Measurements from ENCODE around the gene CSTA.

Gene CSTA

GRCh38 chr3:122299872-122300460, 25.1 kb upstream of the CSTA start:
- Histone ChIP-seq H3K14ac (ENCODE audit: low read length) (no peak overlapping the region), H3K18ac (ENCODE audit: low read length) (no peak overlapping the region)
- DNase-seq (ENCODE audit: low spot score): no peak

GRCh38 chr3:122301063-122301462, 24.0 kb upstream of the CSTA start:
- Histone ChIP-seq H2BK12ac (ENCODE audit: low read length) (no peak overlapping the region), H2AFZ (ENCODE audit: low read length) (no peak overlapping the region), H3K79me1 (ENCODE audit: low read depth, low read length) (no peaks in the 10 kb centered on the region), H3K4me2 (ENCODE audit: insufficient read depth, low read length, poor library complexity, severe bottlenecking) (no peak overlapping the region), H3K9me3 (replicated peaks in 1 of 2; ENCODE audit: control insufficient read depth in 2 of 2, insufficient read depth in 1 of 2, low read depth in 1 of 2, low read length in 2 of 2) (no peaks in the 10 kb centered on the region), H3K4ac (ENCODE audit: low read length) (no peak overlapping the region), H3K4me3 (ENCODE audit: low read length in 2 of 2) (no peak overlapping the region), H2BK15ac (ENCODE audit: low read length) (no peak overlapping the region), H3K36me3 (replicated peaks in 1 of 2; ENCODE audit: control insufficient read depth in 2 of 2, insufficient read depth in 2 of 2, low read length in 2 of 2) (no peaks in the 10 kb centered on the region), H3K4me1 (ENCODE audit: control insufficient read depth in 2 of 2, insufficient read depth in 1 of 2, low read depth in 1 of 2, low read length in 2 of 2) (no peaks in the 10 kb centered on the region), H2AK5ac (ENCODE audit: low read depth, low read length) (no peak overlapping the region), H4K91ac (ENCODE audit: low read depth, low read length, poor library complexity) (no peak overlapping the region), H3K14ac (ENCODE audit: low read length) (no peak overlapping the region), H2BK5ac (ENCODE audit: low read length) (no peak overlapping the region), H3K23ac (ENCODE audit: low read depth, low read length, poor library complexity) (no peak overlapping the region), H3K9ac (ENCODE audit: low read depth, low read length, poor library complexity) (no peak overlapping the region), H3K18ac (ENCODE audit: low read length) (no peak overlapping the region), H4K8ac (ENCODE audit: low read depth, low read length) (no peak overlapping the region), H2BK120ac (ENCODE audit: low read depth, low read length) (no peak overlapping the region), H3K27me3 (ENCODE audit: control insufficient read depth in 3 of 3, insufficient read depth in 3 of 3, low read depth in 1 of 3, low read length in 3 of 3) (peaks cover 0 to 3% (median 0%) of the 10 kb centered on the region in 3 experiments), H3K27ac (replicated peaks; ENCODE audit: low read length) (no peak overlapping the region)
- DNase-seq (ENCODE audit: low spot score): no peak

More at GRCh38 chr3:122299872-122300460, 25.1 kb upstream of the CSTA start:
- Histone ChIP-seq H3K4ac (ENCODE audit: low read length) (no peak overlapping the region), H3K79me1 (ENCODE audit: low read depth, low read length) (no peaks in the 10 kb centered on the region), H3K27me3 (ENCODE audit: control insufficient read depth in 3 of 3, insufficient read depth in 3 of 3, low read depth in 1 of 3, low read length in 3 of 3) (peaks cover 0 to 7% (median 0%) of the 10 kb centered on the region in 3 experiments), H3K4me1 (ENCODE audit: control insufficient read depth in 2 of 2, insufficient read depth in 1 of 2, low read depth in 1 of 2, low read length in 2 of 2) (no peaks in the 10 kb centered on the region), H3K4me3 (ENCODE audit: low read length in 2 of 2) (no peak overlapping the region), H2BK5ac (ENCODE audit: low read length) (no peak overlapping the region), H3K9me3 (replicated peaks in 1 of 2; ENCODE audit: control insufficient read depth in 2 of 2, insufficient read depth in 1 of 2, low read depth in 1 of 2, low read length in 2 of 2) (no peaks in the 10 kb centered on the region), H2AFZ (ENCODE audit: low read length) (no peak overlapping the region), H3K23ac (ENCODE audit: low read depth, low read length, poor library complexity) (no peak overlapping the region), H4K91ac (ENCODE audit: low read depth, low read length, poor library complexity) (no peak overlapping the region), H4K8ac (ENCODE audit: low read depth, low read length) (no peak overlapping the region), H3K36me3 (replicated peaks in 1 of 2; ENCODE audit: control insufficient read depth in 2 of 2, insufficient read depth in 2 of 2, low read length in 2 of 2) (no peaks in the 10 kb centered on the region), H3K27ac (replicated peaks; ENCODE audit: low read length) (no peak overlapping the region), H2AK5ac (ENCODE audit: low read depth, low read length) (no peak overlapping the region), H3K4me2 (ENCODE audit: insufficient read depth, low read length, poor library complexity, severe bottlenecking) (no peak overlapping the region), H2BK15ac (ENCODE audit: low read length) (no peak overlapping the region), H3K9ac (ENCODE audit: low read depth, low read length, poor library complexity) (no peak overlapping the region), H2BK120ac (ENCODE audit: low read depth, low read length) (no peak overlapping the region), H2BK12ac (ENCODE audit: low read length) (no peak overlapping the region)
- WGBS, 2 donors (ENCODE audit: extremely low coverage in 2 of 2, insufficient read length in 2 of 2, insufficient replicate concordance in 1 of 2): no CpG with 5 or more reads among the region's 12 CpGs

- H2BK12ac ChIP-seq (ENCODE audit: low read length): no peak overlapping the region
- H3K27me3 ChIP-seq (ENCODE audit: control insufficient read depth in 3 of 3, insufficient read depth in 3 of 3, low read depth in 1 of 3, low read length in 3 of 3): peaks cover 0 to 15% (median 0%) of the 10 kb centered on the region in 3 experiments
- no peak overlapping the region for H3K9ac ChIP-seq (ENCODE audit: low read depth, low read length, poor library complexity)
- DNase-seq (ENCODE audit: low spot score): no peak
- H2AK5ac ChIP-seq (ENCODE audit: low read depth, low read length): no peak overlapping the region
- H3K14ac ChIP-seq (ENCODE audit: low read length): no peak overlapping the region
- no peak overlapping the region for H2BK120ac ChIP-seq (ENCODE audit: low read depth, low read length)
- H3K4me1 ChIP-seq (ENCODE audit: control insufficient read depth in 2 of 2, insufficient read depth in 1 of 2, low read depth in 1 of 2, low read length in 2 of 2): no peaks in the 10 kb centered on the region
- no peak overlapping the region for H3K4ac ChIP-seq (ENCODE audit: low read length)
- no peak overlapping the region for H3K4me2 ChIP-seq (ENCODE audit: insufficient read depth, low read length, poor library complexity, severe bottlenecking)
- no peak overlapping the region for H2BK15ac ChIP-seq (ENCODE audit: low read length)
- H4K8ac ChIP-seq (ENCODE audit: low read depth, low read length): no peak overlapping the region
- H4K91ac ChIP-seq (ENCODE audit: low read depth, low read length, poor library complexity): no peak overlapping the region
- no peak overlapping the region for H2AFZ ChIP-seq (ENCODE audit: low read length)
- no peak overlapping the region for H3K23ac ChIP-seq (ENCODE audit: low read depth, low read length, poor library complexity)
- WGBS, 2 donors (ENCODE audit: extremely low coverage in 2 of 2, insufficient read length in 2 of 2, insufficient replicate concordance in 1 of 2): no CpG with 5 or more reads among the region's 3 CpGs
- no peaks in the 10 kb centered on the region for H3K79me1 ChIP-seq (ENCODE audit: low read depth, low read length)
- no peaks in the 10 kb centered on the region for H3K9me3 ChIP-seq (replicated peaks in 1 of 2; ENCODE audit: control insufficient read depth in 2 of 2, insufficient read depth in 1 of 2, low read depth in 1 of 2, low read length in 2 of 2)
- H3K18ac ChIP-seq (ENCODE audit: low read length): no peak overlapping the region
- H2BK5ac ChIP-seq (ENCODE audit: low read length): no peak overlapping the region
- H3K36me3 ChIP-seq (replicated peaks in 1 of 2; ENCODE audit: control insufficient read depth in 2 of 2, insufficient read depth in 2 of 2, low read length in 2 of 2): no peaks in the 10 kb centered on the region
- no peak overlapping the region for H3K4me3 ChIP-seq (ENCODE audit: low read length in 2 of 2)
- no peak overlapping the region for H3K27ac ChIP-seq (replicated peaks; ENCODE audit: low read length)
Measured at GRCh38 chr3:122305818-122306621, 19.0 kb upstream of the CSTA start.

GRCh38 chr3:122306622-122306953, 18.5 kb upstream of the CSTA start:
- no peak overlapping the region for H3K4me3 ChIP-seq (ENCODE audit: low read length in 2 of 2)
- no peaks in the 10 kb centered on the region for H3K9me3 ChIP-seq (replicated peaks in 1 of 2; ENCODE audit: control insufficient read depth in 2 of 2, insufficient read depth in 1 of 2, low read depth in 1 of 2, low read length in 2 of 2)
- WGBS, 2 donors (ENCODE audit: extremely low coverage in 2 of 2, insufficient read length in 2 of 2, insufficient replicate concordance in 1 of 2): no CpG with 5 or more reads among the region's 2 CpGs
- no peak overlapping the region for H3K18ac ChIP-seq (ENCODE audit: low read length)
- H2BK15ac ChIP-seq (ENCODE audit: low read length): no peak overlapping the region
- H4K8ac ChIP-seq (ENCODE audit: low read depth, low read length): no peak overlapping the region
- no peak overlapping the region for H3K14ac ChIP-seq (ENCODE audit: low read length)
- H2BK12ac ChIP-seq (ENCODE audit: low read length): no peak overlapping the region
- DNase-seq (ENCODE audit: low spot score): no peak
- no peak overlapping the region for H2BK5ac ChIP-seq (ENCODE audit: low read length)
- no peaks in the 10 kb centered on the region for H3K4me1 ChIP-seq (ENCODE audit: control insufficient read depth in 2 of 2, insufficient read depth in 1 of 2, low read depth in 1 of 2, low read length in 2 of 2)
- H3K4me2 ChIP-seq (ENCODE audit: insufficient read depth, low read length, poor library complexity, severe bottlenecking): no peak overlapping the region
- H3K36me3 ChIP-seq (replicated peaks in 1 of 2; ENCODE audit: control insufficient read depth in 2 of 2, insufficient read depth in 2 of 2, low read length in 2 of 2): no peaks in the 10 kb centered on the region
- no peak overlapping the region for H3K27ac ChIP-seq (replicated peaks; ENCODE audit: low read length)
- no peak overlapping the region for H3K4ac ChIP-seq (ENCODE audit: low read length)
- no peaks in the 10 kb centered on the region for H3K79me1 ChIP-seq (ENCODE audit: low read depth, low read length)
- H2BK120ac ChIP-seq (ENCODE audit: low read depth, low read length): no peak overlapping the region
- no peak overlapping the region for H3K23ac ChIP-seq (ENCODE audit: low read depth, low read length, poor library complexity)
- no peak overlapping the region for H2AK5ac ChIP-seq (ENCODE audit: low read depth, low read length)
- H3K27me3 ChIP-seq (ENCODE audit: control insufficient read depth in 3 of 3, insufficient read depth in 3 of 3, low read depth in 1 of 3, low read length in 3 of 3): peaks cover 0 to 15% (median 0%) of the 10 kb centered on the region in 3 experiments
- H4K91ac ChIP-seq (ENCODE audit: low read depth, low read length, poor library complexity): no peak overlapping the region
- H2AFZ ChIP-seq (ENCODE audit: low read length): no peak overlapping the region
- H3K9ac ChIP-seq (ENCODE audit: low read depth, low read length, poor library complexity): no peak overlapping the region
